ENCODE measurements around the gene ATP2A3.

DNA sequence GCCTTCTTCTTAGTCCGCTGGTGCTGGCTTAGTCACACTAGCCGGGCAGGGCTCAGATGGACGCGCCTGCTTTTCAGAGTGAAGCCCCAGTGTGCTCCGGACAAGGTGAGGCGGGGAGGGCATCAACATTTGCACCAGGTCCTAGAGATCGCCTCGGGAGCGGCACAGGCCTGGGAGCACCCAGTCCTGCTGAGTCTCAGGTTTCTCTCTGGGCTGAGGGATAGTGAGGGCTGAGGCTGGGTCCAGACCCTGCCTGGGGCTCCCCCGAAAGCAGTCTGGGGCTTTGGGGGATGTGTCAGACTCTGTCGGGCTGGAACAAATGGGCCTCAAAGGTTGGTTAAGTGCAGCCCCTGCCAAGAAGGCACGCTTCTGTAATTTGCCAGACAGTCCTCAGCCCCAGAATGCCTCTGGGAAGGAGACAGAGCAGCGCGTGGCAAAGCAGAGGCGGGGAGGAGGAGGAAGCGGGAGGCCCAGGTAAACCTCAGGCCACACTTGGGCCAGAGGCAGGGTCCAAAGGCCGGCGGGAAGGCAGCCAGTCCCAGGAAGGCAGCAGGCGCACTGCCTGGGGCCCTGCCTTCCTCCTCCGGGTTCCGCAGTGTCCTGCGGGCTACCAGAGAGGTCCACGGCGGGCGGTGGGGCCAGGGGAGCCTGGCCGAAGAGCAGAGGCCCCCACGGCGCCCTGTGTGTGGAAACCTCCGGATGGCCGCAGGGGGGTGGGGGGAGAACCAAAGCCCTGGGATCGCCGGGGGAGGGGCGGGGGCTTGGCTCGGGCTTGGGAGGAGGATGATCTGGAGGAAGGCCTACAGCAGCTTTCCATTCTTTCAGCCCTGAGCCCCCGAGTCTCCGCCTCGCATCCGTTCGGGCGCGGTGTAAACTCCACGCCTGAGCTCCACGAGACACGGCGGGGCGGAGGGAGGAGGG, 39.5 kb upstream of the ATP2A3 start:
- TF ChIP-seq POLR2A (IDR thresholded peaks at IDR 0.05) (no peak), POLR2AphosphoS5 (IDR thresholded peaks at IDR 0.05) (no peak)
- TF ChIP-seq, protein P1, sequence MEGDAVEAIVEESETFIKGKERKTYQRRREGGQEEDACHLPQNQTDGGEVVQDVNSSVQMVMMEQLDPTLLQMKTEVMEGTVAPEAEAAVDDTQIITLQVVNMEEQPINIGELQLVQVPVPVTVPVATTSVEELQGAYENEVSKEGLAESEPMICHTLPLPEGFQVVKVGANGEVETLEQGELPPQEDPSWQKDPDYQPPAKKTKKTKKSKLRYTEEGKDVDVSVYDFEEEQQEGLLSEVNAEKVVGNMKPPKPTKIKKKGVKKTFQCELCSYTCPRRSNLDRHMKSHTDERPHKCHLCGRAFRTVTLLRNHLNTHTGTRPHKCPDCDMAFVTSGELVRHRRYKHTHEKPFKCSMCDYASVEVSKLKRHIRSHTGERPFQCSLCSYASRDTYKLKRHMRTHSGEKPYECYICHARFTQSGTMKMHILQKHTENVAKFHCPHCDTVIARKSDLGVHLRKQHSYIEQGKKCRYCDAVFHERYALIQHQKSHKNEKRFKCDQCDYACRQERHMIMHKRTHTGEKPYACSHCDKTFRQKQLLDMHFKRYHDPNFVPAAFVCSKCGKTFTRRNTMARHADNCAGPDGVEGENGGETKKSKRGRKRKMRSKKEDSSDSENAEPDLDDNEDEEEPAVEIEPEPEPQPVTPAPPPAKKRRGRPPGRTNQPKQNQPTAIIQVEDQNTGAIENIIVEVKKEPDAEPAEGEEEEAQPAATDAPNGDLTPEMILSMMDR (IDR thresholded peaks at IDR 0.05), result no peak

All from breast epithelium (tissue), 3 donors.